A549 (cell line): ENCODE results near the gene CTBP2. TPM values are rescaled to one million over a fixed set of nuclear protein-coding genes. Genes with fewer than 3 reads are reported as not detected.

Experiments used
- ATAC-seq, 2 experiments: fragments of 200-7000 bp in 1 of 2; fragments of >200 bp in 1 of 2; cut with Nextera tagmentation in 1 of 2; cut with Tn5 transposase in 1 of 2; 3 replicates each; pipeline versions ENCODE4 v1.8.0 to v1.9.1; 2018 to 2020; ENCODE audit warnings: mild to moderate bottlenecking in 1 of 2, moderate library complexity in 1 of 2
- CTCF ChIA-PET: fragments of 300-600 bp; sonication (Branson Sonifier 250); formaldehyde crosslinking; extraction: SDS; loops from one replicate; lab custom pipeline; 2021; ENCODE audit warnings: antibody characterized with exemption, inconsistent platforms; lab: Yijun Ruan, JAX
- POLR2A ChIA-PET: fragments of 350-600 bp; formaldehyde crosslinking; extraction: SDS; loops from one replicate; lab custom pipeline; 2021; ENCODE audit warnings: antibody characterized with exemption, inconsistent platforms; lab: Yijun Ruan, JAX
- DNase-seq, 2 experiments: peaks; one replicate each; pipeline versions ENCODE4 v3.0.0 to v3.0.0-alpha.2; 2011 to 2016; ENCODE audit warnings: low read depth in 1 of 2, low spot score in 1 of 2
- FAIRE-seq: peaks from 2 replicates; lab custom pipeline; 2011; peaks lifted over from hg19 to GRCh38; lab: Jason Lieb, UNC
- H3K27ac ChIP-seq, 2 experiments: fragments of >200 bp; sonication (Bioruptor Twin); formaldehyde crosslinking; 3 replicates each; pipeline ENCODE4 v1.5.1; 2016 to 2017
- H3K4me1 ChIP-seq: fragments of >200 bp; sonication (Bioruptor Twin); formaldehyde crosslinking; 3 replicates; pipeline ENCODE4 v1.6.1; 2016
- H3K4me2 ChIP-seq: fragments of >200 bp; sonication (Bioruptor Twin); formaldehyde crosslinking; 3 replicates; pipeline ENCODE4 v1.6.1; 2016
- H3K4me3 ChIP-seq: fragments of >200 bp; sonication (Bioruptor Twin); formaldehyde crosslinking; 3 replicates; pipeline ENCODE4 v1.5.1; 2016
- H3K9me3 ChIP-seq: fragments of >200 bp; sonication (Bioruptor Twin); formaldehyde crosslinking; 3 replicates; pipeline ENCODE4 v1.6.1; 2016
- BCL3 ChIP-seq: fragments of >200 bp; sonication (Bioruptor Twin); formaldehyde crosslinking; IDR thresholded peaks from 3 replicates; pipeline ENCODE4 v1.6.1; 2016
- BHLHE40 ChIP-seq: IDR thresholded peaks from 2 replicates; pipeline ENCODE4 v1.6.1; 2012; ENCODE audit warnings: low read depth, low read length, inconsistent platforms
- CBX8 ChIP-seq: fragments of 200-600 bp; sonication (generic); IDR thresholded peaks from 2 replicates; pipeline ENCODE4 v1.6.1; 2016
- CEBPB ChIP-seq, 2 experiments: fragments of >200 bp in 1 of 2; sonication (Bioruptor Twin) in 1 of 2; formaldehyde crosslinking in 1 of 2; IDR thresholded peaks; 2 replicates each; pipeline ENCODE4 v1.6.1; 2012 to 2016
- CHD4 ChIP-seq: fragments of 200-600 bp; sonication (generic); IDR thresholded peaks from 2 replicates; pipeline ENCODE4 v1.6.1; 2016; ENCODE audit warnings: antibody characterized with exemption, mild to moderate bottlenecking, borderline replicate concordance
- EHF ChIP-seq: fragments of 250-450 bp; sonication (Bioruptor Pico); IDR thresholded peaks from 2 replicates; pipeline ENCODE4 v1.5.0; 2020; ENCODE audit warnings: mild to moderate bottlenecking
- FOSB ChIP-seq: fragments of 250-450 bp; sonication (Bioruptor Pico); IDR thresholded peaks from 2 replicates; pipeline ENCODE4 v1.5.0; 2020; ENCODE audit warnings: mild to moderate bottlenecking, moderate library complexity
- FOSL2 ChIP-seq, 2 experiments: fragments of 450-650 bp in 1 of 2; fragments of >200 bp in 1 of 2; sonication (Bioruptor Twin) in 1 of 2; formaldehyde crosslinking; IDR thresholded peaks; 2 replicates each; pipeline versions ENCODE4 v1.5.0 to v1.6.1; 2016 to 2020; ENCODE audit warnings: mild to moderate bottlenecking in 1 of 2, moderate library complexity in 1 of 2
- FOXS1 ChIP-seq: fragments of 250-450 bp; sonication (Bioruptor Pico); IDR thresholded peaks from 2 replicates; pipeline ENCODE4 v1.5.0; 2020; ENCODE audit warnings: mild to moderate bottlenecking, moderate library complexity
- HDAC2 ChIP-seq: fragments of 200-600 bp; sonication (generic); IDR thresholded peaks from 2 replicates; pipeline ENCODE4 v1.6.1; 2016
- HES2 ChIP-seq: fragments of >200 bp; sonication (Bioruptor Twin); formaldehyde crosslinking; IDR thresholded peaks from 2 replicates; pipeline ENCODE4 v1.6.1; 2016
- NFE2L2 ChIP-seq: fragments of 150-350 bp; conservative IDR thresholded peaks from 2 replicates; pipeline ENCODE4 v1.6.1; 2014; ENCODE audit warnings: low read length
- NR3C1 ChIP-seq: fragments of >200 bp; sonication (Bioruptor Twin); formaldehyde crosslinking; IDR thresholded peaks from 3 replicates; pipeline ENCODE4 v1.6.1; 2017
- RFX5 ChIP-seq: fragments of 450-650 bp; IDR thresholded peaks from 2 replicates; pipeline ENCODE4 v1.7.1; 2014; ENCODE audit warnings: antibody characterized with exemption, mild to moderate bottlenecking, moderate library complexity
- SREBF2 ChIP-seq: fragments of 450-650 bp; IDR thresholded peaks from 2 replicates; pipeline ENCODE4 v1.6.1; 2014; ENCODE audit warnings: mild to moderate bottlenecking, moderate library complexity
- TFCP2L1 ChIP-seq: fragments of 250-450 bp; sonication (Bioruptor Pico); IDR thresholded peaks from 2 replicates; pipeline ENCODE4 v1.5.0; 2021; ENCODE audit warnings: mild to moderate bottlenecking
- TP53 ChIP-seq: fragments of 250-450 bp; sonication (Bioruptor Pico); IDR thresholded peaks from 2 replicates; pipeline ENCODE4 v1.5.0; 2021; ENCODE audit warnings: mild to moderate bottlenecking, moderate library complexity
- ZC3H11A ChIP-seq: fragments of 450-650 bp; IDR thresholded peaks from 2 replicates; pipeline ENCODE4 v1.6.1; 2014; ENCODE audit warnings: antibody characterized with exemption, mild to moderate bottlenecking
- WGBS: methylation state at CpG from one replicate; pipeline ENCODE4 v1.1.6; 2017; ENCODE audit errors: missing lambda C conversion rate; 5-methylcytosine and 5-hydroxymethylcytosine counted together
- polyA plus RNA-seq, 4 experiments: library from polyadenylated mRNA; depleted of rRNA in 3 of 4; stranded (reverse); fragments of >200 nt; fragmentation: RNase III in 1 of 4; extraction: RNeasy Plus Mini Kit Qiagen cat#74134 plus additional on column Dnase treatment in 1 of 4; gene quantifications; 2 replicates in 3 of 4; 3 replicates in 1 of 4; pipeline ENCODE4 v1.2.3, GENCODE V29; 2011 to 2017
- TF ChIP-seq, protein P1 (sequence below): fragments of 200-600 bp; sonication (generic); IDR thresholded peaks from 2 replicates; pipeline ENCODE4 v1.6.1; 2016; ENCODE audit warnings: antibody characterized with exemption, mild to moderate bottlenecking, moderate library complexity
- TF ChIP-seq, protein P2 (sequence below): IDR thresholded peaks from 2 replicates; pipeline ENCODE4 v1.6.1; 2012

Gene CTBP2
- polyA plus RNA-seq, 2 of the 4 experiments (the other 2 are of a cell fraction) = 74.9 to 78.9 TPM

- 89% methylated on average over 7 of the region's 7 CpGs for WGBS
These were observed 10.7 kb downstream of the CTBP2 start for GRCh38 chr10:125149680-125150047.

DNA sequence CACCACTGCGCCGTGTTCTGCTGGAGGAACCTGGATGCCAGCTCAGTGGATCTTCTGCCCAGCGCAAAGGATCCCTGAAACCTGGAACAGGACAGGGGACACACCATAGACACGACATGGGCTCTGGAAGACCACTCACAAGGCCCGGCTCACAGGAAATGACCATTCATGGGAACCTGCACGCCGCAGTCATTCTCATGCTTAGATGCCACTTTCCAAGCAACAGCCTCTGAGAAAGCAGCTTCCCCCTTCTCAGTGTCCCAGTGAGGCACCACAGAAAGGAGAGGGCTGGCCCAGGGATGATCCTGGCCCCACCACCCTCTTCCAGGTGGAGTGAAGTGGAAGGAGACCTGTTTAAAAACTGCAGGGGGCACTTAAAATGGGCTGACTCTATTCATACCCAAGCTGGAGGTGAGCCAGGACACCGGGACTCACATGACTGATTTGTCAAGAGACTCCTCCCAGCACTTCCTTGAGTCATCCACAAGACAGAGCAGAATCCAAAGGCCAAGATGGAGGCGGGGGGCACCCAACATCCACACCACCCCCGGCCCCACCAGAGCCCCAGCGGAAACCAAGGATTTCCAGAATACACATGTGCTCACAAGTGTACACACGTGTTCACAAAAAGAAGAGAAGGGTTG, 11.2 kb downstream of the CTBP2 start:
- H3K27ac ChIP-seq = peak overlapping the region; percentile 30 to 67; a peak in 5 of 6 replicates
- ChIA-PET CTCF (interaction anchor here (0.6 to 2.6 kb wide), 4 partner anchors 101 to 1448 kb away, joined by 3 to 12 read pairs (median 4); no protein-coding TSS in a partner anchor), POLR2A (interaction anchor here (1.3 kb wide), 1 partner anchor 11 kb away, joined by 10 read pairs; the partner anchor contains the start of gene CTBP2)
- peak; percentile 53 to 60 for DNase-seq
- TF ChIP-seq FOSL2 (IDR thresholded peaks at IDR 0.05) (no peak), FOSL2 (CRISPR knock-in tag; IDR thresholded peaks at IDR 0.05) (0 out of 2 replicates have a peak, but pooled peaks have one; percentile 11), HDAC2 (no peak)
- 69% methylated on average over 10 of the region's 12 CpGs for WGBS
- no peaks in the 10 kb centered on the region for H3K9me3 ChIP-seq
- peak overlapping the region; percentile 49 for H3K4me2 ChIP-seq
- H3K4me3 ChIP-seq = no peak overlapping the region
- peak; percentile 34 to 54; a peak in 5 of 6 replicates for ATAC-seq
- FAIRE-seq = no peak
- H3K4me1 ChIP-seq = peaks cover 68% of the 10 kb centered on the region

More at GRCh38 chr10:125149680-125150047, 10.7 kb downstream of the CTBP2 start:
- no peak overlapping the region for H3K4me3 ChIP-seq
- no peaks in the 10 kb centered on the region for H3K9me3 ChIP-seq
- peaks cover 69% of the 10 kb centered on the region for H3K4me1 ChIP-seq
- DNase-seq = no peak
- ChIA-PET POLR2A (no interaction called here), CTCF (interaction anchor here (0.6 to 2.6 kb wide), 2 partner anchors 102 to 1448 kb away, joined by 3 to 12 read pairs; no protein-coding TSS in a partner anchor)
- no peak for TF ChIP-seq CHD4
- no peak for TF ChIP-seq RFX5
- no peak for TF ChIP-seq CBX8
- no peak for TF ChIP-seq BHLHE40
- no peak for TF ChIP-seq BCL3
- TF ChIP-seq, protein P1, sequence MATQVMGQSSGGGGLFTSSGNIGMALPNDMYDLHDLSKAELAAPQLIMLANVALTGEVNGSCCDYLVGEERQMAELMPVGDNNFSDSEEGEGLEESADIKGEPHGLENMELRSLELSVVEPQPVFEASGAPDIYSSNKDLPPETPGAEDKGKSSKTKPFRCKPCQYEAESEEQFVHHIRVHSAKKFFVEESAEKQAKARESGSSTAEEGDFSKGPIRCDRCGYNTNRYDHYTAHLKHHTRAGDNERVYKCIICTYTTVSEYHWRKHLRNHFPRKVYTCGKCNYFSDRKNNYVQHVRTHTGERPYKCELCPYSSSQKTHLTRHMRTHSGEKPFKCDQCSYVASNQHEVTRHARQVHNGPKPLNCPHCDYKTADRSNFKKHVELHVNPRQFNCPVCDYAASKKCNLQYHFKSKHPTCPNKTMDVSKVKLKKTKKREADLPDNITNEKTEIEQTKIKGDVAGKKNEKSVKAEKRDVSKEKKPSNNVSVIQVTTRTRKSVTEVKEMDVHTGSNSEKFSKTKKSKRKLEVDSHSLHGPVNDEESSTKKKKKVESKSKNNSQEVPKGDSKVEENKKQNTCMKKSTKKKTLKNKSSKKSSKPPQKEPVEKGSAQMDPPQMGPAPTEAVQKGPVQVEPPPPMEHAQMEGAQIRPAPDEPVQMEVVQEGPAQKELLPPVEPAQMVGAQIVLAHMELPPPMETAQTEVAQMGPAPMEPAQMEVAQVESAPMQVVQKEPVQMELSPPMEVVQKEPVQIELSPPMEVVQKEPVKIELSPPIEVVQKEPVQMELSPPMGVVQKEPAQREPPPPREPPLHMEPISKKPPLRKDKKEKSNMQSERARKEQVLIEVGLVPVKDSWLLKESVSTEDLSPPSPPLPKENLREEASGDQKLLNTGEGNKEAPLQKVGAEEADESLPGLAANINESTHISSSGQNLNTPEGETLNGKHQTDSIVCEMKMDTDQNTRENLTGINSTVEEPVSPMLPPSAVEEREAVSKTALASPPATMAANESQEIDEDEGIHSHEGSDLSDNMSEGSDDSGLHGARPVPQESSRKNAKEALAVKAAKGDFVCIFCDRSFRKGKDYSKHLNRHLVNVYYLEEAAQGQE = no peak
- TF ChIP-seq EHF (CRISPR knock-in tag) = no peak
- no peak for TF ChIP-seq ZC3H11A
- TF ChIP-seq FOXS1 (CRISPR knock-in tag) = no peak
- TF ChIP-seq TFCP2L1 (CRISPR knock-in tag) = no peak
- no peak for TF ChIP-seq TP53 (CRISPR knock-in tag)
- TF ChIP-seq NFE2L2 = no peak
- TF ChIP-seq, protein P2, sequence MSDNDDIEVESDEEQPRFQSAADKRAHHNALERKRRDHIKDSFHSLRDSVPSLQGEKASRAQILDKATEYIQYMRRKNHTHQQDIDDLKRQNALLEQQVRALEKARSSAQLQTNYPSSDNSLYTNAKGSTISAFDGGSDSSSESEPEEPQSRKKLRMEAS = no peak
- no peak for TF ChIP-seq NR3C1
- TF ChIP-seq CEBPB (IDR thresholded peaks at IDR 0.05) = no peak
- no peak for TF ChIP-seq SREBF2
- ATAC-seq = no peak
- H3K27ac ChIP-seq = peak overlapping the region; percentile 30 to 67; a peak in 4 of 6 replicates
- peak overlapping the region; percentile 49 for H3K4me2 ChIP-seq
- no peak for FAIRE-seq

GRCh38 chr10:125148528-125148927, 11.8 kb downstream of the CTBP2 start:
- TF ChIP-seq FOSB (CRISPR knock-in tag) = no peak
- no peak for TF ChIP-seq HES2
- FAIRE-seq = no peak
- DNase-seq = no peak
- ATAC-seq = no peak
- H3K4me2 ChIP-seq = peak overlapping the region; percentile 54; the same call in 2 of the 3 replicates
- H3K4me1 ChIP-seq = peaks cover 62% of the 10 kb centered on the region
- H3K9me3 ChIP-seq = no peaks in the 10 kb centered on the region
- ChIA-PET CTCF (interaction anchor here (0.6 to 2.6 kb wide), 6 partner anchors 12 to 481 kb away, joined by 3 to 12 read pairs (median 4); partner anchors contain the start of gene CTBP2), POLR2A (interaction anchor here (1.0 to 1.3 kb wide), 2 partner anchors 12 to 25 kb away, joined by 3 to 10 read pairs; partner anchors contain the start of gene CTBP2)
- WGBS = 73% methylated on average over 4 of the region's 4 CpGs
- H3K4me3 ChIP-seq = no peak overlapping the region
- H3K27ac ChIP-seq = peak overlapping the region in 1 of 2 experiments; percentile 67; a peak in 4 of 6 replicates
